Measurements from ENCODE around the gene NUDCD3. TPM values are rescaled to one million over a fixed set of nuclear protein-coding genes. Genes with fewer than 3 reads are reported as not detected.

NUDCD3 gene
- total RNA-seq, 2 donors from 2014 or later, result 105 to 120 TPM

DNA sequence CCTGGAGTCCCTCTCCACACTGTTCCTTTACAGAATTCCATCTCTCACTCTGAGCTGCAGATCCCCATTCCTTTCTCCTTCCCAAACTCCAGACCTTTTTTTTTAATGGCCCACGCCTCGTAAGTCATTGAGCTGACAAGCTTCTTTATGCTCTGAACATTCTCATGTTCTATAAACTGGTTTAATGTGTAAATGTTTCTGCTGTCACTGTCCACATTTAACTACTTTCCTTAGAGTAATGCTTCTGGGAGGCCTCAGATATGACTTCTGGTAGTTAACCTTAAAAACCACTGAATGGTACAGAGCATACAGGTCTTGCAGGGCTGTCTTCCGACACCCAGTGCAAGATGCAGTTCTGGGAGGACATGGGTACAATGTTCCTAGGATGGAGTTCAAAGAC lies 94.0 kb downstream of the NUDCD3 start:
- Mint-ChIP-seq H3K27me3 (ENCODE audit: low read depth) (no peaks in the 10 kb centered on the region), H3K36me3 (ENCODE audit: insufficient read depth in 2 of 2) (no peaks in the 10 kb centered on the region), H3K4me1 (ENCODE audit: low read depth) (no peaks in the 10 kb centered on the region), H3K4me3 (no peak overlapping the region), H3K9me3 (no peaks in the 10 kb centered on the region), H3K27ac (no peak overlapping the region)
- no peak for DNase-seq
- no peak for ATAC-seq (replicated peaks in 1 of 2)

DNA sequence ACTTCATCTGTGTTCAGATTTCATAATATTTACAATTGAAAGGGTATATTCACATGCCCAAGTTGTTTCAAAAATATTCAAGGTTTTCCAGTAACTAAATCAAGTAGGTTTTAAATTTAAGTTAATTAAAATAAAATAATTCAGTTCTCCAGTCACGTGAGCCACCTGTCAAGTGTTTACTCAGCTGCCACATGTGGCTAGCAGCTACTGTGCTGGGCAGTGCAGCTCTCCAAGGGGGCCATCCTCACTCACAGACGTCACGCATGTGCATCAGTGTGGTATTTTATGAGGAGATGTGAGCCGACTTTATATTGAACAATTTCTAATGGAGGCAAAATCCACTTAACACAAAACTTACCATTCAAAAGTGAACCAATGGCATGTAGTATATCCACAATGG lies 95.4 kb downstream of the NUDCD3 start:
- no peaks in the 10 kb centered on the region for H3K27me3 Mint-ChIP-seq (ENCODE audit: low read depth)
- H3K27ac Mint-ChIP-seq, result no peak overlapping the region
- H3K4me1 Mint-ChIP-seq (ENCODE audit: low read depth), result no peaks in the 10 kb centered on the region
- H3K36me3 Mint-ChIP-seq (ENCODE audit: insufficient read depth in 2 of 2), result peaks cover 0 to 4% of the 10 kb centered on the region in 2 donors
- H3K4me3 Mint-ChIP-seq, result no peak overlapping the region
- DNase-seq (no peak), ATAC-seq (replicated peaks in 1 of 2) (no peak)
- no peaks in the 10 kb centered on the region for H3K9me3 Mint-ChIP-seq

DNA sequence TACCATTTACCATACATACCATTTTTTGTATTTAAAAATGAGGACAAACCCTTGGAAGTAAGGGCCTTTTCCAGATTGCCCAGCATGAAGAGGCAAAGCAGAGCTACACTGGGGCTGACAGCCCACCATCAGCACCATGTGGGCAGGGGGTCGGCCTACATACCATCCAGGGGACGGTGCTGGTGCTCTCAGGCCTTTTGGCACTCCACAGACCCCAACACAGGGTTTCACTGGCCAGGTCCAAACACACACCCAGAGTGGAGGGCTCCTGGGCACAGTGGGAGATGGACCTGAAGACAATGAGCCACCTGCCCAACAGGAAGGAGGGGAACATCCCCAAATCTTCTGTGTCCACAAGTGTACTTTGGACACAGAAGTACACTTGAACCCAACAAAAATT lies 95.8 kb downstream of the NUDCD3 start:
- Mint-ChIP-seq H3K9me3 (no peaks in the 10 kb centered on the region), H3K36me3 (ENCODE audit: insufficient read depth in 2 of 2) (peaks cover under 1 to 4% of the 10 kb centered on the region in 2 donors), H3K4me1 (ENCODE audit: low read depth) (no peaks in the 10 kb centered on the region), H3K4me3 (no peak overlapping the region), H3K27me3 (ENCODE audit: low read depth) (no peaks in the 10 kb centered on the region), H3K27ac (no peak overlapping the region)
- ATAC-seq (replicated peaks in 1 of 2) (no peak), DNase-seq (no peak)

- Mint-ChIP-seq H3K9me3 (no peaks in the 10 kb centered on the region), H3K36me3 (ENCODE audit: insufficient read depth in 2 of 2) (peaks cover 2 to 4% of the 10 kb centered on the region in 2 donors), H3K4me3 (no peak overlapping the region), H3K27ac (no peak overlapping the region), H3K27me3 (ENCODE audit: low read depth) (no peaks in the 10 kb centered on the region), H3K4me1 (ENCODE audit: low read depth) (no peaks in the 10 kb centered on the region)
- ATAC-seq (replicated peaks in 1 of 2) (no peak), DNase-seq (no peak)
Observed at GRCh38 chr7:44394112-44394447, 96.4 kb downstream of the NUDCD3 start.

DNA sequence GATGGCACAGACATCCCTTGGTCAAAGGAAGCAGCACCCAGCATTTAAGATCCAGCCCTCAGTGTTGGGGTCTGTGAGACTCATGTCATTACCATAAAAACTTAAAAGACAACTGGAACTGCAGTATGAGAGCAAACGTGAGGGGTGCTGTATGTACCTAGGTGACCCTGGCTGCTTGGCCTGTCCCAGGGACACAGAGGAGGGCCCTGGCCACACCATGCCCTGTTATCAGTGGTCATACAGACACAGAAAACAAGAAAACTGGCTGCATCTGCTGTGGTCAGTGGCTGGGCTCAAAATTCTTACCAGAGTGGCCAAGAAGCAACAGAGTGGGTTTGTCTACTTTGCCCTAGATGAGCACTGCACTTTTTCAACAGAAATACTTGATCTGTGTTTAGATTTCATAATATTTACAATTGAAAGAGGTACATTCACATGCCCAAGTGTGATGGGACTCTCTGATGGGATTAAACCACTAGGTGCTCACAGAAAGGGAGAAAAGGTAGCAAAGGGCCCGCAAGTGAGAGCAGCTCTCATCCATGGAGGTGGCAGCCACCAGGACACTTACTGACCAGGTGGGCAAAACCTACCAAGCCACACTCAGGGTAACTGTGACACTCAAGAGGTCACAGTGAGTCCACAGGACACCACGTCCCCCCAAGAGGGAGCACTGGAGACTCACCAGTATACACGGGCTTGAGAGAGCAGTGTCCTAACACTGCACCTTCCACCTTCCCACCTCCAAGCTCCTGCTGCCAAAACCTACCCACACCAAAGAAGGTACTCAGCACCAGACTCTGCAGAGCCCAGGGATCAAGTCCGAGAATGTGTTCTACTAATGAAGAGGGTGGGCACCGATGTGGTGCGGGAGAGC lies 97.0 kb downstream of the NUDCD3 start:
- Mint-ChIP-seq H3K4me3 (no peak overlapping the region), H3K27me3 (ENCODE audit: low read depth) (no peaks in the 10 kb centered on the region), H3K27ac (peak overlapping the region; percentile 45), H3K4me1 (ENCODE audit: low read depth) (no peaks in the 10 kb centered on the region), H3K9me3 (no peaks in the 10 kb centered on the region), H3K36me3 (ENCODE audit: insufficient read depth in 2 of 2) (peaks cover 2 to 4% of the 10 kb centered on the region in 2 donors)
- no peak for ATAC-seq (replicated peaks in 1 of 2)
- no peak for DNase-seq

GRCh38 chr7:44392618-44393010 lies 97.8 kb downstream of the NUDCD3 start:
- DNase-seq (no peak), ATAC-seq (replicated peaks in 1 of 2) (no peak)
- no peak overlapping the region for H3K4me3 Mint-ChIP-seq
- no peaks in the 10 kb centered on the region for H3K27me3 Mint-ChIP-seq (ENCODE audit: low read depth)
- peaks cover 2 to 4% of the 10 kb centered on the region in 2 donors for H3K36me3 Mint-ChIP-seq (ENCODE audit: insufficient read depth in 2 of 2)
- H3K9me3 Mint-ChIP-seq, result no peaks in the 10 kb centered on the region
- no peaks in the 10 kb centered on the region for H3K4me1 Mint-ChIP-seq (ENCODE audit: low read depth)
- H3K27ac Mint-ChIP-seq, result peak overlapping the region; percentile 45

DNA sequence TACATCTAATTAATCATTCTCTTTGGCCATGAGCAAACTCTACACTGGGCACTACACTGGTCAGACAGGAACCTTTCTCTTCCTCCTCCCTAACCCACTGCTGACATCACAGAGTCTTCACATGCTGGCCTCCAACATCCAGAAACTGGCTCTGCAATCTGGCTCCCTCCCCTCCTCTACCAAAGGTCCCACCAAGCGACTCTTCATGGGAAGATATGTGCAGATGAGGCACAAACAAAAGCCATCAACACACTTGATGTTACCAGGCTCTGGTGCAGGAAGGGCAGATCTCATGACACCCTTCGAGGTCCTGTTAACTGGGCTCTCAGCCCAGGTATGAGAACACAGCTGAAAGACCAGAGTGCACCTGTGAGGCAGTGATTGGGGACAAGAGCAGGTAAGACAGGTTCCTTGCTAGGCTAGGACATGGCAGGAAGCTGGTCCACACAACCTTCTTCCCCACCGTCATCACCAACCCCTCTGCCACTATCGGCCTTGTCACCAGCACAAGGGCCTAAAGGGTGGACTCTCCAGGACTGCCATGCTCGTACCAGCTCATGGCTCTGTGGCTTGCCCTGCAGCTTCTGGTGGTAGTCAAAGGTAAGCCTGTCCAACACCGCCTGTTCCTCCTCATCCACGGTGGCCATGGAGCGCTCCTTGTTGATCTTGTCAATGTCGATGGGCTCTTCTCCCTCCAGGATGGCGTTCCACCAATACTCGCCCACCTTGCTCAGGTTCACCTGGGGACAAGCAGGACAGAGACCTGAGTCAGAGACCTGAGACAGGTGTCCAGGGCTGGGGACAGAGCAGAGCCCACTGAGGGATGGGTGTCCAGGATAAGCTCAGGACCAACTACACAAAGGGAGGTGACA lies 98.5 kb downstream of the NUDCD3 start:
- no peaks in the 10 kb centered on the region for H3K27me3 Mint-ChIP-seq (ENCODE audit: low read depth)
- ATAC-seq (replicated peaks in 1 of 2) (peak in 1 of 2 donors; percentile 11), DNase-seq (no peak)
- H3K36me3 Mint-ChIP-seq (ENCODE audit: insufficient read depth in 2 of 2), result peaks cover 2 to 4% of the 10 kb centered on the region in 2 donors
- H3K9me3 Mint-ChIP-seq, result no peaks in the 10 kb centered on the region
- H3K27ac Mint-ChIP-seq, result no peak overlapping the region
- no peak overlapping the region for H3K4me3 Mint-ChIP-seq
- H3K4me1 Mint-ChIP-seq (ENCODE audit: low read depth), result no peaks in the 10 kb centered on the region

- Mint-ChIP-seq H3K36me3 (ENCODE audit: insufficient read depth in 2 of 2) (peaks cover 2 to 4% of the 10 kb centered on the region in 2 donors), H3K9me3 (no peaks in the 10 kb centered on the region), H3K4me3 (no peak overlapping the region), H3K27me3 (ENCODE audit: low read depth) (no peaks in the 10 kb centered on the region), H3K4me1 (ENCODE audit: low read depth) (no peaks in the 10 kb centered on the region), H3K27ac (no peak overlapping the region)
- DNase-seq, result no peak
- ATAC-seq (replicated peaks in 1 of 2), result no peak
Observed at GRCh38 chr7:44391171-44391570, 99.3 kb downstream of the NUDCD3 start.

DNA sequence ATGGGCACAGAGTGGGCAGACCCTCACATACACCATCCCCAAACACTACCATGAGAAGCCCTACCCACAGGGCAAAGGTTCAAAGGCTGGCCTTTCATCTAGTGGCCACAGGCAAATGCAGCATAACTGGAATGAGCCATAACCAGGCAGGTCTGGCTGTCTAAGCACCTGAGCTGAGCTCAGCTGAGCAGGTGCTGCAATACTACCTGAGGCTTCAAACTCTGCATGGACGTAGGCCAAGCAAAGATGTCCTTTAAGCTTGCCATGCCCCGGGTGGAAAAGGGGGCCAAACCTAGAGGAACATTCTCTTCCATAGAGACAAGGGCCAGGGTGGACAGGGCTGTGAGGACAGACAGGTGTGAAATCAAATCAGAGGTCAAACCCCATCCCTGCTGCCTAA lies 99.8 kb downstream of the NUDCD3 start:
- Mint-ChIP-seq H3K36me3 (ENCODE audit: insufficient read depth in 2 of 2) (peaks cover 2 to 4% of the 10 kb centered on the region in 2 donors), H3K9me3 (no peaks in the 10 kb centered on the region), H3K27ac (no peak overlapping the region), H3K27me3 (ENCODE audit: low read depth) (no peaks in the 10 kb centered on the region), H3K4me1 (ENCODE audit: low read depth) (no peaks in the 10 kb centered on the region), H3K4me3 (no peak overlapping the region)
- DNase-seq (no peak), ATAC-seq (replicated peaks in 1 of 2) (no peak)

GRCh38 chr7:44388089-44388970 lies 102.1 kb downstream of the NUDCD3 start:
- no peak overlapping the region for H3K27ac Mint-ChIP-seq

GRCh38 chr7:44387389-44387788 lies 103.1 kb downstream of the NUDCD3 start:
- ATAC-seq (replicated peaks in 1 of 2) (no peak), DNase-seq (no peak)
- Mint-ChIP-seq H3K4me1 (ENCODE audit: low read depth) (no peaks in the 10 kb centered on the region), H3K27me3 (ENCODE audit: low read depth) (no peaks in the 10 kb centered on the region), H3K4me3 (no peak overlapping the region), H3K36me3 (ENCODE audit: insufficient read depth in 2 of 2) (peaks cover 2 to 4% of the 10 kb centered on the region in 2 donors), H3K9me3 (no peaks in the 10 kb centered on the region), H3K27ac (peak overlapping the region; percentile 21)

More at GRCh38 chr7:44388089-44388970, 102.1 kb downstream of the NUDCD3 start:
- Mint-ChIP-seq H3K9me3 (no peaks in the 10 kb centered on the region), H3K4me1 (ENCODE audit: low read depth) (no peaks in the 10 kb centered on the region), H3K27me3 (ENCODE audit: low read depth) (no peaks in the 10 kb centered on the region), H3K36me3 (ENCODE audit: insufficient read depth in 2 of 2) (peaks cover 2 to 4% of the 10 kb centered on the region in 2 donors), H3K4me3 (no peak overlapping the region)
- ATAC-seq (replicated peaks in 1 of 2) (no peak), DNase-seq (no peak)

DNA sequence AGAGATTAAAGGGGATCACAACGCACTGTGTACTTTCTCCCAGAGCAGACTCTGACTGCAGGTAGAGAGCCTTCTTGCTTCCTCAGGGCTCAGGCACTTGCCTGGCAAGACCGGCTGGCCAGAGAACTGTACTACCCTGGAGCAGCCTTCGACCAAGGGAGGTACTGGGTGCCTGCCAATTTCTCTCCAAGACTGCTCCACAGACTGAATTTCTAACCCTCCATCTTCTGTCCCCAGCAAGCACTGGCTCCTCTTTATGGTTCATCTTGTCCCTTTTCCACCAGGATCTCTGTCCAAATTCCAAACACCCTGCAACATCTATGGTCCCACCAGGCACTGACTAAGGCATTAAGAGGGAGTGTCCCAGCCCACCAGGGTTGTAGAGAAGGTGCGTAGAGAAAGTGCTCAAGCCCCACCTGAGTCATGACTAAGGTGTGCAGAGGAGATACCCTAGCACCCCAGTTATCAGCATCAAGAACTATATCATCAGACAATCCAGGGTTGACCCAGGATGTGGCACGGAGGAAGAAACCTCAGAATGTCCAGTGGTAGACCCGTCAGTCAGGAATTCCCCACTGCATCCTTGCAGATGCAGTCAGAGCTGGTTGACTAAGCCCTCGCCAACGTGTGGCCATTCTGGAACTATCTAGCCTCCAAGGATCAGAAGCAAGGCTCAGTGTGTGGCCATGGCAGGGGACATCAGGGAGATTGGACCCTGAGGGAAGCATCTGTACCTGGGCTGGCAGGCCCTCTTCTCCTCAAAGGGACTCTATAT lies 104.1 kb downstream of the NUDCD3 start:
- peaks cover 2 to 4% of the 10 kb centered on the region in 2 donors for H3K36me3 Mint-ChIP-seq (ENCODE audit: insufficient read depth in 2 of 2)
- no peak overlapping the region for H3K4me3 Mint-ChIP-seq
- H3K27me3 Mint-ChIP-seq (ENCODE audit: low read depth), result no peaks in the 10 kb centered on the region
- H3K4me1 Mint-ChIP-seq (ENCODE audit: low read depth), result no peaks in the 10 kb centered on the region
- H3K27ac Mint-ChIP-seq, result no peak overlapping the region
- ATAC-seq (replicated peaks in 1 of 2) (no peak), DNase-seq (no peak)
- H3K9me3 Mint-ChIP-seq, result no peaks in the 10 kb centered on the region

Data from activated T-cell treated with anti-CD3 and anti-CD28 coated beads, Interleukin-2, amount 50 U/mL, for 72 hours (primary cell).